K562 (cell line): ENCODE results near the gene TP73. TPM values are rescaled to one million over a fixed set of nuclear protein-coding genes. Genes with fewer than 3 reads are reported as not detected.

Experiments used
- ATAC-seq: fragments of 200-7000 bp; cut with Tn5 transposase; 3 replicates; pipeline ENCODE4 v1.9.1; 2020; ENCODE audit warnings: moderate library complexity
- BruUV-seq: library from RNA; stranded (reverse); fragments of 400-500 nt; replicated peaks from 2 replicates; lab custom pipeline; 2021; lab: Mats Ljungman, UMichigan
- CTCF ChIA-PET: fragments of 300-600 bp; formaldehyde crosslinking; extraction: SDS; loops from one replicate; lab custom pipeline; 2021; ENCODE audit warnings: low intra/inter-chr PET ratio; lab: Yijun Ruan, JAX
- POLR2A ChIA-PET: fragments of 300-600, 350-650 bp; sonication (Branson Sonifier 250); formaldehyde crosslinking; extraction: SDS; loops from one replicate; lab custom pipeline; 2021; ENCODE audit warnings: antibody characterized with exemption, inconsistent platforms; lab: Yijun Ruan, JAX
- DNase-seq, 4 experiments: peaks; one replicate each; pipeline versions ENCODE4 v3.0.0 to v3.0.0-alpha.2; 2011 to 2018; ENCODE audit warnings: low spot score in 3 of 4, mixed read lengths in 3 of 4; ENCODE audit errors: extremely low read depth in 1 of 4
- FAIRE-seq: peaks from 2 replicates; lab custom pipeline; 2011; peaks lifted over from hg19 to GRCh38; lab: Jason Lieb, UNC
- H2AFZ ChIP-seq: 2 replicates; pipeline ENCODE4 v1.6.0; 2011; ENCODE audit warnings: low read depth, low read length, control low read depth, inconsistent platforms
- H3K27ac ChIP-seq: fragments of 200-600 bp; 3 replicates; pipeline ENCODE4 v1.8.0; 2011; ENCODE audit warnings: low read depth, mild to moderate bottlenecking, control low read depth, inconsistent platforms, low read length, moderate library complexity, mixed read lengths; ENCODE audit errors: extremely low read depth
- H3K27me3 ChIP-seq, 2 experiments: fragments of 300-600 bp in 1 of 2; 2 replicates in 1 of 2; 3 replicates in 1 of 2; pipeline versions ENCODE4 v1.6.0 to v1.8.0; 2011; ENCODE audit warnings: inconsistent platforms in 2 of 2, low read length in 2 of 2, mild to moderate bottlenecking in 1 of 2, mixed read lengths in 1 of 2, moderate library complexity in 1 of 2; ENCODE audit not compliant: control insufficient read depth in 2 of 2, insufficient read depth in 2 of 2
- H3K36me3 ChIP-seq: fragments of 300-600 bp; 3 replicates; pipeline ENCODE4 v1.8.0; 2011; ENCODE audit warnings: mild to moderate bottlenecking, low read length, inconsistent platforms; ENCODE audit not compliant: control insufficient read depth, insufficient read depth
- H3K4me1 ChIP-seq, 2 experiments: fragments of 200-600 bp in 1 of 2; replicated peaks in 1 of 2; 2 replicates in 1 of 2; 3 replicates in 1 of 2; pipeline versions ENCODE4 v1.5.1 to v1.8.0; 2011; ENCODE audit warnings: inconsistent platforms in 2 of 2, low read length in 2 of 2, mild to moderate bottlenecking in 1 of 2, mixed read lengths in 1 of 2, moderate library complexity in 1 of 2; ENCODE audit not compliant: control insufficient read depth in 2 of 2, insufficient read depth in 2 of 2
- H3K4me2 ChIP-seq: 2 replicates; pipeline ENCODE4 v1.6.1; 2011; ENCODE audit warnings: low read length, control low read depth, inconsistent platforms, mixed read lengths; ENCODE audit not compliant: insufficient read depth
- H3K4me3 ChIP-seq: fragments of 200-600 bp; sonication (generic), shearing (Covaris generic); 2 replicates; pipeline ENCODE4 v1.5.1; 2016; ENCODE audit warnings: control low read depth, inconsistent platforms
- H3K79me2 ChIP-seq: fragments of 200-600 bp; 3 replicates; pipeline ENCODE4 v1.8.0; 2011; ENCODE audit warnings: low read length, inconsistent platforms; ENCODE audit not compliant: control insufficient read depth, insufficient read depth
- H3K9ac ChIP-seq, 2 experiments: 2 replicates each; pipeline versions ENCODE4 v1.6.0 to v1.6.1; 2011; ENCODE audit warnings: low read depth in 2 of 2, low read length in 2 of 2, control low read depth in 1 of 2, inconsistent platforms in 1 of 2, mild to moderate bottlenecking in 1 of 2, mixed read lengths in 1 of 2; ENCODE audit not compliant: insufficient read depth in 1 of 2
- H3K9me1 ChIP-seq: one replicate; pipeline ENCODE4 v1.6.0; 2011; ENCODE audit warnings: inconsistent platforms, mild to moderate bottlenecking, low read length, moderate library complexity; ENCODE audit not compliant: control insufficient read depth, insufficient read depth
- H3K9me3 ChIP-seq: replicated peaks from 2 replicates; pipeline ENCODE4 v1.5.1; 2011; ENCODE audit warnings: low read depth, low read length, inconsistent platforms; ENCODE audit not compliant: control insufficient read depth, insufficient read depth
- H4K20me1 ChIP-seq: replicated peaks from 2 replicates; pipeline ENCODE4 v1.6.1; 2011; ENCODE audit warnings: low read length, inconsistent platforms, mixed read lengths; ENCODE audit not compliant: control insufficient read depth, insufficient read depth
- BCOR ChIP-seq: fragments of 450-650 bp; IDR thresholded peaks from 2 replicates; pipeline ENCODE4 v1.6.1; 2016
- CTBP1 ChIP-seq: fragments of 450-650 bp; IDR thresholded peaks from 2 replicates; pipeline ENCODE4 v1.6.1; 2016; ENCODE audit warnings: borderline replicate concordance
- FOSL1 ChIP-seq: fragments of 200-800 bp; sonication (Bioruptor generic); conservative IDR thresholded peaks from 2 replicates; pipeline ENCODE4 v1.6.1; 2016; ENCODE audit warnings: missing genetic modification characterization, missing compliant biosample characterization
- KDM1A ChIP-seq, 2 experiments: fragments of 450-650 bp; IDR thresholded peaks; 2 replicates each; pipeline ENCODE4 v1.6.1; 2016; ENCODE audit warnings: mild to moderate bottlenecking in 2 of 2
- RB1 ChIP-seq: fragments of 450-650 bp; IDR thresholded peaks from 2 replicates; pipeline ENCODE4 v1.6.1; 2017; ENCODE audit warnings: low read depth, mild to moderate bottlenecking
- RBM25 ChIP-seq: fragments of 200-400 bp; formaldehyde crosslinking; IDR thresholded peaks from 2 replicates; pipeline ENCODE4 v1.6.1; 2018; ENCODE audit warnings: low read length, low read depth, moderate library complexity; ENCODE audit not compliant: severe bottlenecking
- SMARCA5 ChIP-seq: fragments of 450-650 bp; IDR thresholded peaks from 2 replicates; pipeline ENCODE4 v1.6.1; 2016
- ZNF511 ChIP-seq: sonication (generic); formaldehyde crosslinking; IDR thresholded peaks from 2 replicates; pipeline ENCODE4 v1.8.0; 2022; ENCODE audit warnings: mild to moderate bottlenecking, missing genetic modification reagents
- ZNF780A ChIP-seq: fragments of 250-450 bp; sonication (Bioruptor Pico); IDR thresholded peaks from 2 replicates; pipeline ENCODE4 v1.5.0; 2021; ENCODE audit warnings: mild to moderate bottlenecking
- WGBS: fragments of 100-300 bp; shearing (Covaris generic); methylation state at CpG from one replicate; pipeline ENCODE4 v1.1.6; 2016; ENCODE audit warnings: low coverage, mixed read lengths; ENCODE audit not compliant: insufficient coverage; ENCODE audit errors: missing lambda C conversion rate; 5-methylcytosine and 5-hydroxymethylcytosine counted together
- in situ Hi-C: fragments of 300-500 bp; cut with MboI; formaldehyde crosslinking; loops from 4 replicates; pipeline ENCODE4 v1.15.0; 2018; ENCODE audit warnings: inconsistent platforms, mixed read lengths
- intact Hi-C: fragments of 100-400 bp; cut with micrococcal nuclease; formaldehyde crosslinking; loops from 2 replicates; pipeline ENCODE4 v1.14.2; 2022
- polyA plus RNA-seq, 8 experiments: library from polyadenylated mRNA; depleted of rRNA in 4 of 8; stranded (reverse) in 5 of 8; unstranded in 3 of 8; fragments of >200 nt; fragmentation: Nextera tagmentation in 2 of 8; fragmentation: Illumina TruSeq in 1 of 8; extraction: Ambion mirVana in 2 of 8; extraction: Trizol in 1 of 8; gene quantifications; 2 replicates each; pipeline versions ENCODE4 v1.2.1 to v1.2.3, GENCODE V29; 2011 to 2014; ENCODE audit warnings: inconsistent platforms in 1 of 8, missing spikeins in 1 of 8
- total RNA-seq, 7 experiments: library from RNA; depleted of rRNA in 6 of 7; stranded (reverse); fragments of >200 nt in 6 of 7; fragmentation: Illumina TruSeq in 2 of 7; extraction: Trizol in 2 of 7; gene quantifications; 2 replicates each; pipeline versions ENCODE4 v1.2.1 to v1.2.3, GENCODE V29; 2011 to 2021; ENCODE audit warnings: low replicate concordance in 1 of 7

TP73 gene
- total and polyA plus RNA-seq, 9 of the 15 experiments (the other 6 are each of a cell fraction or from before 2014, with no cell fraction given): 0.07 to 1.6 (median 0.40) TPM; not detected in 2

GRCh38 chr1:3656450-3657095 is 4.3 kb downstream of the TP73 start:
- Histone ChIP-seq H3K4me1 (peaks cover 5 to 22% of the 10 kb centered on the region in 2 experiments), H3K9me3 (no peaks in the 10 kb centered on the region), H3K27ac (no peak overlapping the region), H3K27me3 (peaks cover 54 to 64% of the 10 kb centered on the region in 2 experiments), H2AFZ (no peak overlapping the region), H3K9me1 (no peaks in the 10 kb centered on the region), H3K79me2 (no peaks in the 10 kb centered on the region), H3K4me2 (no peak overlapping the region), H3K4me3 (no peak overlapping the region), H4K20me1 (peaks cover 3% of the 10 kb centered on the region), H3K36me3 (no peaks in the 10 kb centered on the region), H3K9ac (no peak overlapping the region)
- no TSS peak for BruUV-seq
- peak; percentile 32 for FAIRE-seq
- WGBS: 13% methylated on average over 13 of the region's 13 CpGs
- no peak for ATAC-seq
- in situ Hi-C loops (no loop called here), intact Hi-C loops (no loop called here)
- DNase-seq: no peak
- ChIA-PET CTCF (no interaction called here), POLR2A (interaction anchor here (1.6 kb wide), 1 partner anchor 12 kb away, joined by 5 read pairs; no protein-coding TSS in a partner anchor)
- TF ChIP-seq BCOR (0 out of 2 replicates have a peak, but pooled peaks have one; percentile 40), ZNF511 (CRISPR knock-in tag) (no peak), SMARCA5 (0 out of 2 replicates have a peak, but pooled peaks have one; percentile 45), RBM25 (peak; percentile 87), RB1 (no peak), KDM1A (IDR thresholded peaks at IDR 0.05) (peak in 1 of 2 experiments; percentile 55; a peak in 1 of 4 replicates), ZNF780A (CRISPR knock-in tag) (no peak), FOSL1 (tag) (no peak), CTBP1 (no peak)
